ENCODE measurements around the gene HSPA12B. TPM values are rescaled to one million over a fixed set of nuclear protein-coding genes. Genes with fewer than 3 reads are reported as not detected.

Gene HSPA12B
- total and polyA plus RNA-seq, 2 of the 13 experiments (the other 11 are each of a cell fraction or from before 2014, with no cell fraction given) = 0.01 TPM; not detected in 1

- TF ChIP-seq ZNF136 (CRISPR knock-in tag; IDR thresholded peaks at IDR 0.05; ENCODE audit: low read depth) (0 out of 2 replicates have a peak, but pooled peaks have one; percentile 84), NKX3-1 (CRISPR knock-in tag; IDR thresholded peaks at IDR 0.05) (no peak), ONECUT2 (CRISPR knock-in tag; IDR thresholded peaks at IDR 0.05) (no peak), ZNF75D (CRISPR knock-in tag; IDR thresholded peaks at IDR 0.05; ENCODE audit: borderline replicate concordance) (no peak), ZMYM3 (CRISPR knock-in tag; IDR thresholded peaks at IDR 0.05) (no peak), FLYWCH1 (CRISPR knock-in tag; IDR thresholded peaks at IDR 0.05) (no peak), ZNF788 (CRISPR knock-in tag; IDR thresholded peaks at IDR 0.05; ENCODE audit: borderline replicate concordance) (no peak; the same call in 1 of the 2 replicates), FOXK2 (IDR thresholded peaks at IDR 0.05) (no peak), KDM4B (CRISPR knock-in tag; IDR thresholded peaks at IDR 0.05) (0 out of 2 replicates have a peak, but pooled peaks have one; percentile 23), RBM22 (optimal IDR thresholded peaks at IDR 0.05; ENCODE audit: low read length) (peak; percentile 84), IKZF4 (CRISPR knock-in tag; IDR thresholded peaks at IDR 0.05; ENCODE audit: borderline replicate concordance, low read depth, not compliant biosample characterization) (no peak), ZNF143 (CRISPR knock-in tag; IDR thresholded peaks at IDR 0.05) (peak; percentile 98), HMG20A (CRISPR knock-in tag; IDR thresholded peaks at IDR 0.05; ENCODE audit: borderline replicate concordance) (no peak), ZFP37 (CRISPR knock-in tag; IDR thresholded peaks at IDR 0.05; ENCODE audit: borderline replicate concordance) (peak; percentile 24; the same call in 1 of the 2 replicates), HNRNPH1 (optimal IDR thresholded peaks at IDR 0.05; ENCODE audit: low read depth, low read length) (peak; percentile 55), ZNF34 (CRISPR knock-in tag; IDR thresholded peaks at IDR 0.05; ENCODE audit: borderline replicate concordance) (no peak), ZNF607 (CRISPR knock-in tag; IDR thresholded peaks at IDR 0.05; ENCODE audit: borderline replicate concordance) (peak; percentile 85), ZFP36 (IDR thresholded peaks at IDR 0.05; ENCODE audit: borderline replicate concordance, low read depth, low read length, partially characterized antibody) (no peak), PITX1 (CRISPR knock-in tag; IDR thresholded peaks at IDR 0.05) (peak; percentile 80)
- TF ChIP-seq, protein P1, sequence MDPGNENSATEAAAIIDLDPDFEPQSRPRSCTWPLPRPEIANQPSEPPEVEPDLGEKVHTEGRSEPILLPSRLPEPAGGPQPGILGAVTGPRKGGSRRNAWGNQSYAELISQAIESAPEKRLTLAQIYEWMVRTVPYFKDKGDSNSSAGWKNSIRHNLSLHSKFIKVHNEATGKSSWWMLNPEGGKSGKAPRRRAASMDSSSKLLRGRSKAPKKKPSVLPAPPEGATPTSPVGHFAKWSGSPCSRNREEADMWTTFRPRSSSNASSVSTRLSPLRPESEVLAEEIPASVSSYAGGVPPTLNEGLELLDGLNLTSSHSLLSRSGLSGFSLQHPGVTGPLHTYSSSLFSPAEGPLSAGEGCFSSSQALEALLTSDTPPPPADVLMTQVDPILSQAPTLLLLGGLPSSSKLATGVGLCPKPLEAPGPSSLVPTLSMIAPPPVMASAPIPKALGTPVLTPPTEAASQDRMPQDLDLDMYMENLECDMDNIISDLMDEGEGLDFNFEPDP (CRISPR knock-in tag; conservative IDR thresholded peaks at IDR 0.05) = no peak
- TF ChIP-seq, protein P2, sequence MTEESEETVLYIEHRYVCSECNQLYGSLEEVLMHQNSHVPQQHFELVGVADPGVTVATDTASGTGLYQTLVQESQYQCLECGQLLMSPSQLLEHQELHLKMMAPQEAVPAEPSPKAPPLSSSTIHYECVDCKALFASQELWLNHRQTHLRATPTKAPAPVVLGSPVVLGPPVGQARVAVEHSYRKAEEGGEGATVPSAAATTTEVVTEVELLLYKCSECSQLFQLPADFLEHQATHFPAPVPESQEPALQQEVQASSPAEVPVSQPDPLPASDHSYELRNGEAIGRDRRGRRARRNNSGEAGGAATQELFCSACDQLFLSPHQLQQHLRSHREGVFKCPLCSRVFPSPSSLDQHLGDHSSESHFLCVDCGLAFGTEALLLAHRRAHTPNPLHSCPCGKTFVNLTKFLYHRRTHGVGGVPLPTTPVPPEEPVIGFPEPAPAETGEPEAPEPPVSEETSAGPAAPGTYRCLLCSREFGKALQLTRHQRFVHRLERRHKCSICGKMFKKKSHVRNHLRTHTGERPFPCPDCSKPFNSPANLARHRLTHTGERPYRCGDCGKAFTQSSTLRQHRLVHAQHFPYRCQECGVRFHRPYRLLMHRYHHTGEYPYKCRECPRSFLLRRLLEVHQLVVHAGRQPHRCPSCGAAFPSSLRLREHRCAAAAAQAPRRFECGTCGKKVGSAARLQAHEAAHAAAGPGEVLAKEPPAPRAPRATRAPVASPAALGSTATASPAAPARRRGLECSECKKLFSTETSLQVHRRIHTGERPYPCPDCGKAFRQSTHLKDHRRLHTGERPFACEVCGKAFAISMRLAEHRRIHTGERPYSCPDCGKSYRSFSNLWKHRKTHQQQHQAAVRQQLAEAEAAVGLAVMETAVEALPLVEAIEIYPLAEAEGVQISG (CRISPR knock-in tag; IDR thresholded peaks at IDR 0.05) = peak; percentile 88
- TF ChIP-seq, protein P3, sequence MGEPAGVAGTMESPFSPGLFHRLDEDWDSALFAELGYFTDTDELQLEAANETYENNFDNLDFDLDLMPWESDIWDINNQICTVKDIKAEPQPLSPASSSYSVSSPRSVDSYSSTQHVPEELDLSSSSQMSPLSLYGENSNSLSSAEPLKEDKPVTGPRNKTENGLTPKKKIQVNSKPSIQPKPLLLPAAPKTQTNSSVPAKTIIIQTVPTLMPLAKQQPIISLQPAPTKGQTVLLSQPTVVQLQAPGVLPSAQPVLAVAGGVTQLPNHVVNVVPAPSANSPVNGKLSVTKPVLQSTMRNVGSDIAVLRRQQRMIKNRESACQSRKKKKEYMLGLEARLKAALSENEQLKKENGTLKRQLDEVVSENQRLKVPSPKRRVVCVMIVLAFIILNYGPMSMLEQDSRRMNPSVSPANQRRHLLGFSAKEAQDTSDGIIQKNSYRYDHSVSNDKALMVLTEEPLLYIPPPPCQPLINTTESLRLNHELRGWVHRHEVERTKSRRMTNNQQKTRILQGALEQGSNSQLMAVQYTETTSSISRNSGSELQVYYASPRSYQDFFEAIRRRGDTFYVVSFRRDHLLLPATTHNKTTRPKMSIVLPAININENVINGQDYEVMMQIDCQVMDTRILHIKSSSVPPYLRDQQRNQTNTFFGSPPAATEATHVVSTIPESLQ (CRISPR knock-in tag; conservative IDR thresholded peaks at IDR 0.05) = no peak
- TF ChIP-seq, protein P4, sequence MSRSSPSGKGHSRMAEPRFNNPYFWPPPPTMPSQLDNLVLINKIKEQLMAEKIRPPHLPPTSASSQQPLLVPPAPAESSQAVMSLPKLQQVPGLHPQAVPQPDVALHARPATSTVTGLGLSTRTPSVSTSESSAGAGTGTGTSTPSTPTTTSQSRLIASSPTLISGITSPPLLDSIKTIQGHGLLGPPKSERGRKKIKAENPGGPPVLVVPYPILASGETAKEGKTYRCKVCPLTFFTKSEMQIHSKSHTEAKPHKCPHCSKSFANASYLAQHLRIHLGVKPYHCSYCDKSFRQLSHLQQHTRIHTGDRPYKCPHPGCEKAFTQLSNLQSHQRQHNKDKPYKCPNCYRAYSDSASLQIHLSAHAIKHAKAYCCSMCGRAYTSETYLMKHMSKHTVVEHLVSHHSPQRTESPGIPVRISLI (CRISPR knock-in tag; IDR thresholded peaks at IDR 0.05; ENCODE audit: borderline replicate concordance) = no peak
These were observed 48.8 kb downstream of the HSPA12B start, which contains the start of gene SPEF1 (continued) for GRCh38 chr20:3781153-3781910.

All from HepG2 (cell line).